ENCODE results near the gene CELSR3. TPM values are rescaled to one million over a fixed set of nuclear protein-coding genes. Genes with fewer than 3 reads are reported as not detected.
A peak's percentile ranks its signal among the peaks of the same experiment; 100 is the strongest.

The CELSR3 gene
- total RNA-seq, 6 donors from 2014 or later, result 0.76 to 10.5 (median 1.5) TPM

DNA sequence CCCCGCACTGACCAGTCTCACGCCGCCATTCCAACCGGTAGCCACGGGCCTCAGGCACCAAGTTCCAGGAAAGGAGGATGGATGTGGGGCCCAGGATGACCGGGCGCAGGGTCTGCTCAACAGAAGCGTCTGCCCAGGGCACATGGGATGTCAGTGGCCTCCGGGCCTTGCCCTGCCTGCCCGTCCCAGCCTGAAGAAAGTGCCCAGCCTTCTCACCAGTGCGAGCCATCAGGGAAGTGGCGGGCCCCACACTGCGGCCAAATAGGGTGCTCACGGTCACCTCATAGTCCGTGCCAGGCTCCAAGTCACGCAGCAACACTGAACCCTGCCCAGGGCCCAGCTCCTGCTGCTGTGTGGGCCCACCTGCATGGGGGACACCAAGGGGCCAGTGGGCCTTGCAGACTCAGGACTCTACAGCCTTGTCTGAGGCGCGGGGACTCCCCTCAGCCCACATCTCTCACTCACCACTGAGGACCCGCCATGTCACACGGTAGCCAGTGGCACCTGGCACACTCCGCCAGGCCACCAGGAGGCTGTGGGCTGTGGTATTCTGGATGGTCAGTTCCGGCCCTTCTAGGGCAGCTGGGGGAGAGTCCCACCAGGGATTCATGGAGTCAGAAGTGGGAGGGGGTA is 70.7 kb downstream of the CELSR3 start:
- H3K27ac ChIP-seq, result no peak overlapping the region

GRCh38 chr3:48591436-48591835 is 71.2 kb downstream of the CELSR3 start:
- Histone ChIP-seq H3K36me3 (no peaks in the 10 kb centered on the region), H3K4me1 (peaks cover 7 to 15% (median 13%) of the 10 kb centered on the region in 4 donors), H3K9me3 (no peaks in the 10 kb centered on the region), H3K4me3 (no peak overlapping the region), H3K27me3 (peaks cover 0 to 4% (median 0%) of the 10 kb centered on the region in 4 donors), H3K27ac (no peak overlapping the region)
- peak in 1 of 2 donors; percentile 78 for DNase-seq
- TF ChIP-seq POLR2AphosphoS5 (IDR thresholded peaks at IDR 0.05) (no peak), EP300 (IDR thresholded peaks at IDR 0.05) (no peak), POLR2A (IDR thresholded peaks at IDR 0.05) (no peak)
- TF ChIP-seq, protein P1, sequence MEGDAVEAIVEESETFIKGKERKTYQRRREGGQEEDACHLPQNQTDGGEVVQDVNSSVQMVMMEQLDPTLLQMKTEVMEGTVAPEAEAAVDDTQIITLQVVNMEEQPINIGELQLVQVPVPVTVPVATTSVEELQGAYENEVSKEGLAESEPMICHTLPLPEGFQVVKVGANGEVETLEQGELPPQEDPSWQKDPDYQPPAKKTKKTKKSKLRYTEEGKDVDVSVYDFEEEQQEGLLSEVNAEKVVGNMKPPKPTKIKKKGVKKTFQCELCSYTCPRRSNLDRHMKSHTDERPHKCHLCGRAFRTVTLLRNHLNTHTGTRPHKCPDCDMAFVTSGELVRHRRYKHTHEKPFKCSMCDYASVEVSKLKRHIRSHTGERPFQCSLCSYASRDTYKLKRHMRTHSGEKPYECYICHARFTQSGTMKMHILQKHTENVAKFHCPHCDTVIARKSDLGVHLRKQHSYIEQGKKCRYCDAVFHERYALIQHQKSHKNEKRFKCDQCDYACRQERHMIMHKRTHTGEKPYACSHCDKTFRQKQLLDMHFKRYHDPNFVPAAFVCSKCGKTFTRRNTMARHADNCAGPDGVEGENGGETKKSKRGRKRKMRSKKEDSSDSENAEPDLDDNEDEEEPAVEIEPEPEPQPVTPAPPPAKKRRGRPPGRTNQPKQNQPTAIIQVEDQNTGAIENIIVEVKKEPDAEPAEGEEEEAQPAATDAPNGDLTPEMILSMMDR (IDR thresholded peaks at IDR 0.05), result no peak
- no peak for ATAC-seq (ENCODE audit: low FRiP score in 2 of 2)
- 84 to 90% methylated on average over 9 to 13 of the region's 14 CpGs for WGBS, 2 donors

More for the DNA sequence above, 70.7 kb downstream of the CELSR3 start:
- H3K4me1 ChIP-seq, result peaks cover 7 to 15% (median 13%) of the 10 kb centered on the region in 4 donors
- no peaks in the 10 kb centered on the region for H3K9me3 ChIP-seq
- 91% methylated on average over 9 to 19 of the region's 22 CpGs for WGBS, 2 donors
- H3K36me3 ChIP-seq, result no peaks in the 10 kb centered on the region
- no peak overlapping the region for H3K4me3 ChIP-seq
- peaks cover 0 to 4% (median 0%) of the 10 kb centered on the region in 4 donors for H3K27me3 ChIP-seq
- ATAC-seq (ENCODE audit: low FRiP score in 2 of 2) (no peak), DNase-seq (peak in 1 of 2 donors; percentile 56)
- TF ChIP-seq EP300 (IDR thresholded peaks at IDR 0.05) (no peak), POLR2A (IDR thresholded peaks at IDR 0.05) (no peak)

GRCh38 chr3:48588230-48588629 is 74.5 kb downstream of the CELSR3 start:
- DNase-seq (peak in 1 of 2 donors; percentile 66), ATAC-seq (ENCODE audit: low FRiP score in 2 of 2) (no peak)
- TF ChIP-seq, protein P1 (IDR thresholded peaks at IDR 0.05), result no peak
- TF ChIP-seq EP300 (IDR thresholded peaks at IDR 0.05), result no peak
- TF ChIP-seq POLR2A (IDR thresholded peaks at IDR 0.05), result no peak
- no peak for TF ChIP-seq POLR2AphosphoS5 (IDR thresholded peaks at IDR 0.05)
- Histone ChIP-seq H3K4me1 (no peaks in the 10 kb centered on the region), H3K27me3 (no peaks in the 10 kb centered on the region), H3K27ac (no peak overlapping the region), H3K4me3 (no peak overlapping the region), H3K9me3 (no peaks in the 10 kb centered on the region), H3K36me3 (no peaks in the 10 kb centered on the region)
- 47 to 72% methylated on average over 8 to 15 of the region's 15 CpGs for WGBS, 2 donors

DNA sequence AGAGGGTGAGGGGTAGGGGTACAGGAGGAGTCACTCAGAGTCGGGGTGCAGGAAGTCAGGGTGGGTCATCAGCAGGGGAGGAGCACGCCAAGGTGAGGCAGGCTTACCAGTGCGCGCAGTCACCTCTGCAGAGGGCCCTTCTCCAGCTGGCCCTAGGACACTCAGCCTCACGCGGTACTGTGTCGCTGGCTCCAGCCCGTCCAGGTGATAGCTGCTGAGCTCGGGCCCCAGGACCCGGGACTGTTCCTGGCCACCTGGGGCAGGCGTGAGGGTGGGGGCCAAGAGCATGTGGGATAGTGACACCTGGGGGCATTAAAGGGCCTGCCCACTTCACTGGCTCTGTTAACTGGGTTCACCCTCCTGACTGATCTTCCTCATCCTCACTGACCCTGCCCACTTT is 75.0 kb downstream of the CELSR3 start:
- WGBS, 2 donors, result 78 to 87% methylated on average over 10 to 11 of the region's 11 CpGs
- ATAC-seq (ENCODE audit: low FRiP score in 2 of 2), result no peak
- H3K36me3 ChIP-seq, result no peaks in the 10 kb centered on the region
- TF ChIP-seq POLR2A (IDR thresholded peaks at IDR 0.05), result no peak
- no peak for TF ChIP-seq EP300 (IDR thresholded peaks at IDR 0.05)
- TF ChIP-seq, protein P1 (IDR thresholded peaks at IDR 0.05), result no peak
- H3K27ac ChIP-seq, result no peak overlapping the region
- H3K9me3 ChIP-seq, result no peaks in the 10 kb centered on the region
- no peak overlapping the region for H3K4me3 ChIP-seq
- H3K27me3 ChIP-seq, result no peaks in the 10 kb centered on the region
- DNase-seq, result peak in 1 of 2 donors; percentile 54
- no peaks in the 10 kb centered on the region for H3K4me1 ChIP-seq

Small RNA genes within 50 kb of the gene (small RNA-seq; reads per million reads assigned to genes)
- 0 reads per million in 4 donors for gene AC141002.1

Other genes starting within 250 kb of the CELSR3 start
- gene PLXNB1, start 232.8 kb downstream of the CELSR3 start, total RNA-seq, result 100 to 1,000 TPM in 4 of 6 donors, 10 to 100 TPM in 2; 91.2 to 588 (median 123) TPM
- 10 to 100 TPM in 5 of 6 donors, 1 to 10 TPM in 1; 6.3 to 18.2 (median 13.2) TPM for gene CCDC51, start 222.8 kb downstream of the CELSR3 start, total RNA-seq
- 100 to 1,000 TPM; 115 to 282 (median 163) TPM for gene TMA7, start 222.6 kb downstream of the CELSR3 start, total RNA-seq
- gene ATRIP, start 216.1 kb downstream of the CELSR3 start, total RNA-seq, result 10 to 100 TPM in 1 of 6 donors, 1 to 10 TPM in 5; 5.1 to 10.5 (median 6.5) TPM
- 100 to 1,000 TPM in 4 of 6 donors, 10 to 100 TPM in 2; 67.1 to 228 (median 148) TPM for gene SHISA5, start 158.7 kb downstream of the CELSR3 start, total RNA-seq
- gene PFKFB4, start 106.1 kb downstream of the CELSR3 start, total RNA-seq, result 10 to 100 TPM in 3 of 6 donors, 1 to 10 TPM in 3; 5.9 to 16.8 (median 9.8) TPM
- not detected for gene UCN2, start 99.1 kb downstream of the CELSR3 start, total RNA-seq
- gene COL7A1, start 67.6 kb downstream of the CELSR3 start, total RNA-seq, result 10 to 100 TPM in 1 of 6 donors, 1 to 10 TPM in 5; 2.7 to 30.4 (median 4.6) TPM
- 100 to 1,000 TPM; 119 to 239 (median 154) TPM for gene UQCRC1, start 53.2 kb downstream of the CELSR3 start, total RNA-seq
- gene TMEM89, start 41.1 kb downstream of the CELSR3 start, total RNA-seq, result under 1 TPM in 1 of 6 donors, not detected in 5; 0.67 TPM
- 10 to 100 TPM; 10.5 to 66.0 (median 20.4) TPM for gene SLC26A6, start 27.4 kb downstream of the CELSR3 start, total RNA-seq
- gene NCKIPSD, start 23.0 kb upstream of the CELSR3 start, total RNA-seq, result 10 to 100 TPM; 17.8 to 55.5 (median 21.8) TPM
- gene IP6K2, start 54.3 kb upstream of the CELSR3 start, total RNA-seq, result 100 to 1,000 TPM in 1 of 6 donors, 10 to 100 TPM in 5; 53.3 to 106 (median 65.4) TPM
- gene PRKAR2A, start 185.0 kb upstream of the CELSR3 start, total RNA-seq, result 10 to 100 TPM; 13.0 to 62.3 (median 31.4) TPM
- gene SLC25A20, start 236.0 kb upstream of the CELSR3 start, total RNA-seq, result 10 to 100 TPM; 15.1 to 32.7 (median 19.2) TPM